OCI-LY7 (cell line): Measurements from ENCODE around the gene UVRAG.

Experiments
- CTCF ChIP-seq: fragments of 200-600 bp; sonication (generic); conservative IDR thresholded peaks from 2 replicates; pipeline ENCODE4 v1.5.1; 2014; ENCODE audit warnings: mild to moderate bottlenecking, antibody characterized with exemption, low read length, moderate library complexity, mixed read lengths
- EZH2phosphoT487 ChIP-seq: fragments of 200-600 bp; sonication (generic); IDR thresholded peaks from 2 replicates; pipeline ENCODE4 v1.6.1; 2018; ENCODE audit warnings: low read depth, borderline replicate concordance, mild to moderate bottlenecking, mixed run types, antibody characterized with exemption, low read length, moderate library complexity, mixed read lengths

- TF ChIP-seq CTCF (no peak), EZH2phosphoT487 (no peak)
These were observed 334.1 kb downstream of the UVRAG start for GRCh38 chr11:76148941-76149613.
